HG03196 (cell line): Measurements from ENCODE around the gene ZDHHC4.
"Not testable (repeated sequence)": the region's sequence is repeated elsewhere in the genome, so short reads cannot be mapped to it uniquely, and the experiment has no call there.

ENCODE experiments used
- ATAC-seq: cut with Tn5 transposase; IDR thresholded peaks from one replicate; pipeline ENCODE4 v1.9.1; 2021; ENCODE audit not compliant: unreplicated experiment

Gene ZDHHC4

GRCh38 chr7:6631605-6632004 is 54.4 kb downstream of the ZDHHC4 start:
- ATAC-seq: no peak

DNA sequence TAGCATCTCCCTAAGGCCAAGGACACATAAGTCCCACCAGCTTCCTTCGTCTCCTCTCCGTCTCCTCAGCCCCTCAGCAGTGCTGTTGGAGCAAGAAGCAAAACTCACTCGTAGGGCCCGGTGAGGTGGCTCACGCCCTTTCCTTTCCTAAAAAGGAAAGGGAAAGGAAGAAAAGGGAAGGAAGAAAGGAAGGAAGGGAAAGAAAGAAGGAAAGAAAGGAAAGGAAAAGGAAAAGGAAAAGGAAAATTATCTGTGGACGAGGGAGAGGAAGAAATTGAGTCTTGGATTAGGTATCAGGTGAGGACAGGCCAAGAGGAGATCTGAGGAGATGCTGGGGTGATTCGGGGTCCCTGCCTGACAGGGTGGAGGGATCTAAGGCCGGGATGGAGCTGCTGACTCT is 56.8 kb downstream of the ZDHHC4 start:
- ATAC-seq: no peak

GRCh38 chr7:6634971-6635370 is 57.7 kb downstream of the ZDHHC4 start:
- ATAC-seq: not testable (repeated sequence)

GRCh38 chr7:6636741-6637543 is 59.7 kb downstream of the ZDHHC4 start, which contains the start of gene ZNF316:
ZNF316 (plus strand) TSS chr7:6637318; CDS start chr7:6642410, 5,092 bp downstream.
- ATAC-seq: peak; percentile 62

- ATAC-seq: peak; percentile 46
Observed at GRCh38 chr7:6637544-6638229, 60.4 kb downstream of the ZDHHC4 start.
